CD4-positive, alpha-beta T cell treated with Interleukin-4 for 1 hour (primary cell): ENCODE results near the gene NIF3L1.

Source experiments
- DNase-seq, 2 donors: peaks; one replicate each; pipeline ENCODE4 v3.0.0-alpha.2; 2020 to 2022

NIF3L1 gene, protein sequence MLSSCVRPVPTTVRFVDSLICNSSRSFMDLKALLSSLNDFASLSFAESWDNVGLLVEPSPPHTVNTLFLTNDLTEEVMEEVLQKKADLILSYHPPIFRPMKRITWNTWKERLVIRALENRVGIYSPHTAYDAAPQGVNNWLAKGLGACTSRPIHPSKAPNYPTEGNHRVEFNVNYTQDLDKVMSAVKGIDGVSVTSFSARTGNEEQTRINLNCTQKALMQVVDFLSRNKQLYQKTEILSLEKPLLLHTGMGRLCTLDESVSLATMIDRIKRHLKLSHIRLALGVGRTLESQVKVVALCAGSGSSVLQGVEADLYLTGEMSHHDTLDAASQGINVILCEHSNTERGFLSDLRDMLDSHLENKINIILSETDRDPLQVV

DNA sequence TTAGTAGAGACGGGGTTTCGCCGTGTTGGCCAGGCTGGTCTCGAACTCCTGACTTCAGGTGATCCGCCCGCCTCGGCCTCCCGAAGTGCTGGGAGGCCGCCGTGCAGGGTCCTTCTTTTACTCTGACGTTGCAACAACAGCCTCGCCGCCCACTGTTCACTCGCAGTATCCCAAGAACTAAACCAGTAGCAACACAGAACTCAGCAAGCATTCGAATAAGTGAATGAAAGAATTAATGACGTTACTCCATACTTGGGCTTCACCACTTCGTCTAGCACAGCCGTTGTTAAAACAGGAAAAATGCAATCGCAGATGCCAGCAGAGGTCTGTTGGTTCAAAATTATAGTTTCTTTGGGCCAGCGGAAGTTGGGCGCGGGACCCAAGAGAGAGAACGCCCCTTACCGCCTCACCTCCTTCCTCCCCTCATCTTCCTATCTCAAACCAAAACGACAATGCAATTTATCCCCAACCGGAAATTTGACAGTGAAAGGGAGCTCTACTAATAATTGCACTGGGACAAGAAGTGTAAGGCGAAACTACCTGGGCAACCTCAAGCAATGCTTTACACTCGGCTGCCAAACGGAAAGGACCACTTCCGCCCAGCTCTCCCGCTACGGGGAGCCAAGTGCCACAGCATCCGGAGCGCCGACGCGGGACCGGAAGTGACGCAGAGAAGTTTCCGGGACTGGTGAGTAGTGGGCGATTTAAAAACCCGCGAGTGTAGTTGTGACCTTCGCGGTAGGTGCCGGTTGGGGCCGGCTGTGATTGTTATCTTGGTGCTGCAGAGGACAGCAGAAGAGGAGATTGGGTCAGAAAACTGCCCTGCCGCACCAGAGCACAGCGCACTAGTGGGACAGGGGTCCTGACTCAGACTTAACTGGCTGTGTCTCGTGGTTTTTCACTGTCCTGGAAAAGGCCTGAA, at the start of gene NIF3L1, which contains the start of gene PPIL3:
Gene NIF3L1 (plus strand): TSS at position 668 of the 922 bp plus-strand sequence. CDS start 2,573 bp downstream, outside the sequence.
Gene PPIL3 (minus strand): TSS at position 374 of the 922 bp plus-strand sequence. CDS start 1,462 bp downstream, outside the sequence.
- DNase-seq, result peak; percentile 97

DNA sequence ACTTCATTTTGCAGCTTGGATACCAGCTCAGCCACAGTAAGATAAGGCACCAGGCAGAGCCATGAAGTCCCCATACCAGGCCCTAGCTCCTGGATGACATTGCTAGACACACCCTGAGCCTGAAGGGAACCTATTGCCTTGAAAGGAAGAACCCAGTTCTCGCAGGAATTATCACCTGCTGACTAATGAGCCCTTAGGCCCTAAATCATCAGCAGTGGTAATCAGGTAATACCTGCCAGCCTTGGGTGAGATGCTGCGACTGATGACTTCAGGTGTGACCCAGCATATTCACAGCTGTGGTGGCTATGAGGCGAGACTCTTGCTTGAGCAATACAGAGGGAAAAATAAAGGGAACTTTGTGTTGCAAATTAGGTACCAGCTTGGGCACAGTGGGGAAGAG, 49.7 kb upstream of the NIF3L1 start:
- no peak for DNase-seq

GRCh38 chr2:200843993-200844948, 44.9 kb upstream of the NIF3L1 start:
- no peak for DNase-seq

GRCh38 chr2:200845194-200845593, 44.0 kb upstream of the NIF3L1 start:
- no peak for DNase-seq

GRCh38 chr2:200845669-200846325, 43.4 kb upstream of the NIF3L1 start:
- no peak for DNase-seq

DNA sequence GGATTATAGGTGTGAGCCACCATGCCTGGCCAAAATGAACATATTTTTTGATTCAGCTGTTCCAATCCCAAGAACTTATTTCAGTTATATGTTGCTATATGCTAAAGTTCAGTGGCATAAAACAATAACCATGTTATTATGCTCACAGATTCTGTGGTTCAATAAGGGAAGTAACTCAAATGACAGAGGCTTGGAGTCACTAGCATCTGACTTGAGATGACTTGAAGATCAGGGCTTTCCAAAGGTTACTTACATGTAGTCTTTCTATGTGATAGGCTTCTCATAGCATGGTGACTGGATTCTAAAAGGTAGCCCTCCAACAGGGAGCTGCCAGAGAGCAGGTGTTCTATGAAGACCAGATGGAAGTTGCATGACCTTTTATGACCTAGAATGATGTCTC, 41.9 kb upstream of the NIF3L1 start:
- no peak for DNase-seq

- no peak for DNase-seq
These were observed 41.2 kb upstream of the NIF3L1 start for GRCh38 chr2:200847939-200848338.

DNA sequence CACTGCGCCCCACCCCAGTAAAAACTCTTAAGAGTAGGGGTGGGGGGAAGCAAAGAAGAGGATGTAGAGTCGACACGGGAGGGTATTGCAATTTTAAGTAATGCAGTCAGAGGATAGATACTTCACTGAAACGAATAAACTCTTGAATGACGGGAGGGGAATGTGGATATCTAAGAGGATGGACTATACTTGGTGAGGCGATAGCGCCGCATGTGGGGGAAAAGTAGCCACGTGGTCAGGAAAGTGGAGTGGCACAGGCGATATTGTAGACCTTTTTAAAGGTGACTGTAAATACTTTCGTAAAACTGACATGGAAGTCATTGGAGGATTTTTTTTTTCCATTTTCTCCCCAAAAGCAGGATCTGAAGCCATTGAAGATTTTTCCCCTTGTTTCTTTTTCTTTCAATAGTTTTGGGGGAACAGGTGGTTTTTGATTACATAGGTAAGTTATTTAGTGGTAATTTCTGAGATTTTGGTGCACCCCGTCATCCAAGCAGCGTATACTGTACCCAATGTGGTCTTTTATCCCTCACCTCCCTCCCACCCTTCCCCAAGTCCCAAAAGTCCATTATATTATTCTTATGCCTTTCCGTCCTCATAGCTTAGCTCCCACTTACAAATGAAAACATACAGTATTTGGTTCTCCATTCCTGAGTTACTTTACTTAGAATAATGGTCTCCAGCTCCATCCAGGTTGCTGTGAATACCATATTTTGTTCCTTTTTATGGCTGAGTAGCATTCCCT, 38.5 kb upstream of the NIF3L1 start:
- DNase-seq, result no peak

DNA sequence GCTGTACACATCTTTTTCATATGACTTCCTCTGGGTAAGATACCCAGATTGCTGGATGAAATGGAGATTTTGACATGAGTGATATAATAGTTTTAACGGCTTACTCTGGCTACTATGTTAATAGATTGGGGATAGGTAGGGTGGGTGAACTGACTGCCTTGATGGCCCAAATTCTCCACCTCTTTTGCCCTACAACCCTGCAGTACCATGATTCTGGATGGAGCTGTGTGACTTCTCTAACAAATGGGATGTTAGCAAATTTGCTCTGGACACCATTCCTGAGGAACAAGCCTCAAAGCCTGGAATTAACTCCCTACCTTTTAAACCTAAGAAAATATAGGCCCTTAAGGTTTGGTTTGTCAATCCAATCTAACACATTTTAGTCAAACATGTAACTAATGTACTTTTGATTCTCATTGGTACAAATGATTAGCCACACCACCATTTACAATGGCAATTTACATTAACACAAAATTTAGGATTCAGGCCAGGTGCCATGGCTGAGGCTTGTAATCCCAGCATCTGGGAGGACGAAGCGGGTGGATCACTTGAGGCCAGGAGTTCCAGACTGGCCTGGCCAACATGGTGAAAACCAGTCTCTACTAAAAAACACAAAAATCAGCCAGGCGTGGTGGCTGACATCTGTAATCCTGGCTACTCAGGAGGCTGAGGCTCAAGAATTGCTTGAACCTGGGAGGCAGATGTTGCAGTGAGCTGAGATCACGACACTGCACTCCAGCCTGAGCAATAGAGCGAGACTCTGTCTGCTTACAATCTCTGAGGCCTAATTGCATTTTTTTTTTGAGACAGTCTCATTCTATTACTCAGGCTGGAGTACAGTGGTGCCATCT, 37.5 kb upstream of the NIF3L1 start:
- DNase-seq, result no peak

GRCh38 chr2:200852605-200853004, 36.6 kb upstream of the NIF3L1 start:
- DNase-seq, result no peak

- no peak for DNase-seq
These were observed 32.4 kb upstream of the NIF3L1 start for GRCh38 chr2:200856806-200857205.

DNA sequence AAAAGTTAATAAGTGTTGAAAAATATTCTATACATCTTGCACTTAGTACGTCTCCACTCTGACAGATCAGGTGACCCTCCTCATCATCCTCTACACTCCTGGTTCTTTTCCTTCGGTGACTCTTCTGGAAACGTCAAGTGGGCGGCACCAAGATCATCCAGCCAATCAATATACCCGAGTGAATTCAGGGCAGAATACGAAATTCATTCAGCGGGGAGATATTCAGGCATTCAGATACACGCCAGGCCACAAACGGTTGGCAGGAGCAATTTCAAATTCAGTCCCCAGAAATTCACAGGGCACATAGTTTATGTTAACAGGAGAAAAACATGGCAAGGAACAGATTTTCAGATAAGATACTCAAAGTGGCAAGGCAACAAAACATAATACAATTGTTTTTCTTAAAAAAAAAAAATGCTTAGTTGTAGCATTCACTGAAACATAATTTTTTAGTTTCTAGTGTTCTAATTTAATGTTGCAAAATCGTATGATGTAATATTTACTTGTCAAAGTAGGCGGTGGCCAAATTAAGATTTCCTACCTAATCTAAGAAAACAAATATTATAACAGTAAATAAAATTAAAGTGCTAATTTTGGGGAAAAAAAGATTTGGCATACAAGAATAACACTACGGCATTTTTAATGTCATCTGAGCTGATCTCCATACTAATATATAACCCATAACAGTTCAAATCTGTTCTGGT, 28.9 kb upstream of the NIF3L1 start:
- peak in 1 of 2 donors; percentile 53 for DNase-seq

- DNase-seq, result no peak
These were observed 27.5 kb upstream of the NIF3L1 start for GRCh38 chr2:200861617-200862155.

- peak; percentile 67 to 81 for DNase-seq
These were observed 26.6 kb upstream of the NIF3L1 start for GRCh38 chr2:200862532-200863000.

DNA sequence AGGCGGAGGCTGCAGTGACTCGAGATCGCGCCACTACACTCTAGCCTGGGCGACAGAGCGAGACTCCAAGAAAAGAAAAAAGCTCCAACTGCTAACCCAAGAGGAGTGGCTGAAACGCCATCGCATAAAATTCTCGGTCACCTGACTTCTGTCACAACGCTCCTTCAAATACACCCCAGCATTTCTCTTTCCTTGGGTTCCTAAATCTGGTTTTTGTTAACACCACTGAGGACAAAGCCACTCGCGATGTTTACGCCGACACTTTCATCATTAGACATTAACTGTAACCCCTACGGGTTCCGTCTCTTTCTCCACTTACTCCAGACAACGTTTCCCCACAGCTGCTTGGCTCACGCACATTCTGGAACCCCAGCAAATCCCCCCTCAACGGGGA, 25.4 kb upstream of the NIF3L1 start:
- DNase-seq, result peak in 1 of 2 donors; percentile 28

GRCh38 chr2:200864176-200865034, 24.8 kb upstream of the NIF3L1 start, which contains the start of gene CLK1:
Gene CLK1 (minus strand): TSS chr2:200864658. CDS start chr2:200861862, 2,796 bp downstream.
- peak; percentile 96 to 97 for DNase-seq

- no peak for DNase-seq
These were observed 20.2 kb upstream of the NIF3L1 start for GRCh38 chr2:200869014-200869413.

GRCh38 chr2:200871151-200871550, 18.0 kb upstream of the NIF3L1 start:
- DNase-seq, result no peak
